Measurements from ENCODE around the gene ANTXR1.

DNA sequence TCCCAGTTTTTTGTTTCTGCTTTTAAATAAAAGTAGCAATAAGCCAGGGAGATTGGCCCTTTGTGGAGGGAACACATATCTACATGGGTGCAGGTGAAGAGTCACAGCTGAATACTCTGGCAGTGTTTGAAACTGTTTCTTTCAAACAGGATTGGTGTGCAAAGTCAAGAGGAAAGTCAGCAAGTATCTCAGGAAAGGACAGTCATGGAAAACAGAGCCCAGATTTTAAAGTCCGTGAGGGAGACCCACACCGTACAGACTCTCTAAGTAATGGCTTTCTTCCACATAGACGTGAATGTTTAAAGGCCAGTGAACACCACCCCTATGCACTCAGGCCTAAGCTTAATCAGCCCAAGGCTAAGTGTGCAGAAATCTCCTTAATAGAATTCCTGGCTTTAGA, 278.7 kb downstream of the ANTXR1 start:
- TF ChIP-seq, protein P1, sequence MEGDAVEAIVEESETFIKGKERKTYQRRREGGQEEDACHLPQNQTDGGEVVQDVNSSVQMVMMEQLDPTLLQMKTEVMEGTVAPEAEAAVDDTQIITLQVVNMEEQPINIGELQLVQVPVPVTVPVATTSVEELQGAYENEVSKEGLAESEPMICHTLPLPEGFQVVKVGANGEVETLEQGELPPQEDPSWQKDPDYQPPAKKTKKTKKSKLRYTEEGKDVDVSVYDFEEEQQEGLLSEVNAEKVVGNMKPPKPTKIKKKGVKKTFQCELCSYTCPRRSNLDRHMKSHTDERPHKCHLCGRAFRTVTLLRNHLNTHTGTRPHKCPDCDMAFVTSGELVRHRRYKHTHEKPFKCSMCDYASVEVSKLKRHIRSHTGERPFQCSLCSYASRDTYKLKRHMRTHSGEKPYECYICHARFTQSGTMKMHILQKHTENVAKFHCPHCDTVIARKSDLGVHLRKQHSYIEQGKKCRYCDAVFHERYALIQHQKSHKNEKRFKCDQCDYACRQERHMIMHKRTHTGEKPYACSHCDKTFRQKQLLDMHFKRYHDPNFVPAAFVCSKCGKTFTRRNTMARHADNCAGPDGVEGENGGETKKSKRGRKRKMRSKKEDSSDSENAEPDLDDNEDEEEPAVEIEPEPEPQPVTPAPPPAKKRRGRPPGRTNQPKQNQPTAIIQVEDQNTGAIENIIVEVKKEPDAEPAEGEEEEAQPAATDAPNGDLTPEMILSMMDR (IDR thresholded peaks at IDR 0.05; ENCODE audit: poor library complexity): no peak
- TF ChIP-seq EZH2 (IDR thresholded peaks at IDR 0.05; ENCODE audit: borderline replicate concordance) (no peak), EZH2phosphoT487 (IDR thresholded peaks at IDR 0.05; ENCODE audit: low read depth, severe bottlenecking, unreplicated experiment) (no peak)

All from hepatocyte (in vitro differentiated cells).